Measurements from ENCODE around the gene GNPDA1.
"Not testable (repeated sequence)": the region's sequence is repeated elsewhere in the genome, so short reads cannot be mapped to it uniquely, and the experiment has no call there.

DNA sequence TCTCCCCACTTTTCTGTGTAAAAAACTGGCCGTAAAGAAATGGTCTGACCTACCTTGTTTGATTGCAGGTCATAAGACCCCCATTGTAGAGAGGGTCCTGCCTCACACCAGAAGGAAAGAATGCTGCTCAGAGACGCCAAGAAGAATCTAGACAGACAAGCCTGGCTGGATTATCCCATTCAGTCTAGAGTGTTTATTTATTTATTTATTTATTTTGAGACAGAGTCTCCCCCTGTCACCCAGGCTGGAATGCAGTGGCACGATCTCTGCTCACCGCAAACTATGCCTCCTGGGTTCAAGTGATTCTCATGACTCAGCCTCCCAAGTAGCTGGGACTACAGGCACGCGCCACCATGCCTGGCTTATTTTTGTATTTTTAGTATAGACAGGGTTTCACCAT is 28.1 kb upstream of the GNPDA1 start:
- TF ChIP-seq, protein P1, sequence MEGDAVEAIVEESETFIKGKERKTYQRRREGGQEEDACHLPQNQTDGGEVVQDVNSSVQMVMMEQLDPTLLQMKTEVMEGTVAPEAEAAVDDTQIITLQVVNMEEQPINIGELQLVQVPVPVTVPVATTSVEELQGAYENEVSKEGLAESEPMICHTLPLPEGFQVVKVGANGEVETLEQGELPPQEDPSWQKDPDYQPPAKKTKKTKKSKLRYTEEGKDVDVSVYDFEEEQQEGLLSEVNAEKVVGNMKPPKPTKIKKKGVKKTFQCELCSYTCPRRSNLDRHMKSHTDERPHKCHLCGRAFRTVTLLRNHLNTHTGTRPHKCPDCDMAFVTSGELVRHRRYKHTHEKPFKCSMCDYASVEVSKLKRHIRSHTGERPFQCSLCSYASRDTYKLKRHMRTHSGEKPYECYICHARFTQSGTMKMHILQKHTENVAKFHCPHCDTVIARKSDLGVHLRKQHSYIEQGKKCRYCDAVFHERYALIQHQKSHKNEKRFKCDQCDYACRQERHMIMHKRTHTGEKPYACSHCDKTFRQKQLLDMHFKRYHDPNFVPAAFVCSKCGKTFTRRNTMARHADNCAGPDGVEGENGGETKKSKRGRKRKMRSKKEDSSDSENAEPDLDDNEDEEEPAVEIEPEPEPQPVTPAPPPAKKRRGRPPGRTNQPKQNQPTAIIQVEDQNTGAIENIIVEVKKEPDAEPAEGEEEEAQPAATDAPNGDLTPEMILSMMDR (conservative IDR thresholded peaks at IDR 0.05; ENCODE audit: low read depth, low read length) = not testable (repeated sequence)
- not testable (repeated sequence) for TF ChIP-seq MXI1 (IDR thresholded peaks at IDR 0.05; ENCODE audit: borderline replicate concordance, low read depth, low read length); RCOR1 (IDR thresholded peaks at IDR 0.05; ENCODE audit: insufficient replicate concordance, low read length); CEBPB (IDR thresholded peaks at IDR 0.05; ENCODE audit: low read depth, low read length); BHLHE40 (IDR thresholded peaks at IDR 0.05; ENCODE audit: low read depth, low read length); POLR2A (IDR thresholded peaks at IDR 0.05; ENCODE audit: low read depth, low read length)
- TF ChIP-seq, protein P2, sequence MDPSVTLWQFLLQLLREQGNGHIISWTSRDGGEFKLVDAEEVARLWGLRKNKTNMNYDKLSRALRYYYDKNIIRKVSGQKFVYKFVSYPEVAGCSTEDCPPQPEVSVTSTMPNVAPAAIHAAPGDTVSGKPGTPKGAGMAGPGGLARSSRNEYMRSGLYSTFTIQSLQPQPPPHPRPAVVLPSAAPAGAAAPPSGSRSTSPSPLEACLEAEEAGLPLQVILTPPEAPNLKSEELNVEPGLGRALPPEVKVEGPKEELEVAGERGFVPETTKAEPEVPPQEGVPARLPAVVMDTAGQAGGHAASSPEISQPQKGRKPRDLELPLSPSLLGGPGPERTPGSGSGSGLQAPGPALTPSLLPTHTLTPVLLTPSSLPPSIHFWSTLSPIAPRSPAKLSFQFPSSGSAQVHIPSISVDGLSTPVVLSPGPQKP (IDR thresholded peaks at IDR 0.05; ENCODE audit: borderline replicate concordance, low read depth, low read length) = not testable (repeated sequence)
